Pancreas (tissue), 10 donors: Measurements from ENCODE around the gene MRPL18. TPM values are rescaled to one million over a fixed set of nuclear protein-coding genes. Genes with fewer than 3 reads are reported as not detected.

Experiments
- ATAC-seq, 4 donors: fragments of 200-7000 bp; cut with Tn5 transposase; one replicate each; pipeline versions ENCODE4 v1.8.0 to v1.9.1; 2020; ENCODE audit warnings: mild to moderate bottlenecking in 4 of 4, moderate library complexity in 4 of 4
- DNase-seq, 6 donors: peaks; one replicate each; pipeline ENCODE4 v3.0.0-alpha.2; 2020
- FAIRE-seq: peaks from 2 replicates; lab custom pipeline; 2012; peaks lifted over from hg19 to GRCh38; lab: Jason Lieb, UNC
- H3K27ac ChIP-seq, 4 donors: fragments of 200-600 bp; sonication (generic); 1 replicate in 3 of 4; 2 replicates in 1 of 4; pipeline versions ENCODE4 v1.5.0 to v1.8.0; 2020
- H3K27me3 ChIP-seq, 4 donors: fragments of 200-600 bp; one replicate each; pipeline ENCODE4 v1.8.0; 2021
- H3K36me3 ChIP-seq, 3 donors: fragments of 200-600 bp; sonication (generic) in 1 of 3; one replicate each; pipeline versions ENCODE4 v1.5.0 to v1.8.0; 2020 to 2021
- H3K4me1 ChIP-seq, 3 donors: fragments of 200-600 bp; one replicate each; pipeline ENCODE4 v1.8.0; 2021
- H3K4me3 ChIP-seq, 4 donors: fragments of 200-600 bp; sonication (generic) in 2 of 4; one replicate each; pipeline versions ENCODE4 v1.5.0 to v1.8.0; 2020 to 2021
- H3K9me3 ChIP-seq, 4 donors: fragments of 200-600 bp; one replicate each; pipeline ENCODE4 v1.8.0; 2021
- WGBS, 2 donors: extraction: QIAGEN DNeasy Blood & Tissue Kit; methylation state at CpG; one replicate each; pipeline ENCODE4 v1.1.7; 2013; 5-methylcytosine and 5-hydroxymethylcytosine counted together
- intact Hi-C, 3 donors: fragments of 100-400 bp; cut with DNase I; formaldehyde crosslinking; loops; one replicate each; pipeline versions ENCODE4 v1.11.1 to v1.14.2; 2022
- polyA plus RNA-seq, 2 donors: library from polyadenylated mRNA; stranded (reverse); fragments of 200-250 nt; gene quantifications; one replicate each; pipeline ENCODE4 v1.2.3, GENCODE V29; 2013
- total RNA-seq, 6 donors: library from RNA; stranded (reverse); fragmentation: NEBNext Ultra II Directional in 4 of 6; extraction: Animal tissue kit (Norgen Biotek cat#: 25700) in 4 of 6; gene quantifications; one replicate each; pipeline versions ENCODE4 v1.2.1 to v1.2.4, GENCODE V29; 2021 to 2023
- TF ChIP-seq, protein P1 (sequence below), 4 donors: fragments of 200-600 bp; sonication (generic) in 3 of 4; IDR thresholded peaks; one replicate each; pipeline versions ENCODE4 v1.5.0 to v1.8.0; 2021; ENCODE audit warnings: antibody characterized with exemption in 4 of 4
- donor health status: healthy with polysubstance abuse.
- donor health status: DM: no; HTN: no; CAD: no; lungs with moderate emphysema.
- donor health status: DM: no; HTN: no; CAD: no.
- donor health status: control.
- donor health status: control.
- donor health status: Bipolar disorder and iron deficiency.
- donor health status: DM: yes; HTN: yes; CAD: no.
- donor health status: DM: no; HTN: no; CAD: no.
- donor health status: DM: no; HTN: no; CAD: no.
- donor health status: DM: yes; HTN: yes; CAD: no.

Gene MRPL18
- total and polyA plus RNA-seq, 8 donors, result 19.3 to 47.9 (median 27.1) TPM

- no peak for DNase-seq
- no peaks in the 10 kb centered on the region for H3K36me3 ChIP-seq
- H3K4me3 ChIP-seq, result no peak overlapping the region
- intact Hi-C loops, result loop anchor here in 1 of 3 donors (10.0 kb wide), 1 partner anchor 117 kb away; the partner anchor contains the start of gene WTAP
- TF ChIP-seq, protein P1, sequence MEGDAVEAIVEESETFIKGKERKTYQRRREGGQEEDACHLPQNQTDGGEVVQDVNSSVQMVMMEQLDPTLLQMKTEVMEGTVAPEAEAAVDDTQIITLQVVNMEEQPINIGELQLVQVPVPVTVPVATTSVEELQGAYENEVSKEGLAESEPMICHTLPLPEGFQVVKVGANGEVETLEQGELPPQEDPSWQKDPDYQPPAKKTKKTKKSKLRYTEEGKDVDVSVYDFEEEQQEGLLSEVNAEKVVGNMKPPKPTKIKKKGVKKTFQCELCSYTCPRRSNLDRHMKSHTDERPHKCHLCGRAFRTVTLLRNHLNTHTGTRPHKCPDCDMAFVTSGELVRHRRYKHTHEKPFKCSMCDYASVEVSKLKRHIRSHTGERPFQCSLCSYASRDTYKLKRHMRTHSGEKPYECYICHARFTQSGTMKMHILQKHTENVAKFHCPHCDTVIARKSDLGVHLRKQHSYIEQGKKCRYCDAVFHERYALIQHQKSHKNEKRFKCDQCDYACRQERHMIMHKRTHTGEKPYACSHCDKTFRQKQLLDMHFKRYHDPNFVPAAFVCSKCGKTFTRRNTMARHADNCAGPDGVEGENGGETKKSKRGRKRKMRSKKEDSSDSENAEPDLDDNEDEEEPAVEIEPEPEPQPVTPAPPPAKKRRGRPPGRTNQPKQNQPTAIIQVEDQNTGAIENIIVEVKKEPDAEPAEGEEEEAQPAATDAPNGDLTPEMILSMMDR (IDR thresholded peaks at IDR 0.05), result peak in 1 of 4 donors; percentile 22
- ATAC-seq, result peak in 3 of 4 donors; percentile 44 to 69 (median 51)
- 56 to 70% methylated on average over 4 of the region's 4 CpGs for WGBS, 2 donors
- H3K27me3 ChIP-seq, result no peaks in the 10 kb centered on the region
- FAIRE-seq, result no peak
- no peak overlapping the region for H3K27ac ChIP-seq
- no peaks in the 10 kb centered on the region for H3K4me1 ChIP-seq
- no peaks in the 10 kb centered on the region for H3K9me3 ChIP-seq
These were observed 51.8 kb downstream of the MRPL18 start for GRCh38 chr6:159842035-159842434.

GRCh38 chr6:159844737-159845645 lies 54.7 kb downstream of the MRPL18 start:
- H3K9me3 ChIP-seq, result no peaks in the 10 kb centered on the region
- H3K36me3 ChIP-seq, result no peaks in the 10 kb centered on the region
- no peaks in the 10 kb centered on the region for H3K4me1 ChIP-seq
- DNase-seq (peak in 1 of 6 donors; percentile 47), FAIRE-seq (no peak), ATAC-seq (no peak)
- no peaks in the 10 kb centered on the region for H3K27me3 ChIP-seq
- WGBS, 2 donors, result 77 to 93% methylated on average over 13 of the region's 13 CpGs
- intact Hi-C loops, result loop anchor here in 1 of 3 donors (10.0 kb wide), 1 partner anchor 120 kb away; the partner anchor contains the start of gene WTAP
- H3K4me3 ChIP-seq, result no peak overlapping the region
- H3K27ac ChIP-seq, result no peak overlapping the region
- TF ChIP-seq, protein P1 (IDR thresholded peaks at IDR 0.05), result no peak

Other genes with a start within 250 kb of the MRPL18 start
- gene SOD2, start 97.2 kb upstream of the MRPL18 start, total RNA-seq, result 100 to 1,000 TPM; 155 to 792 (median 241) TPM
- 100 to 1,000 TPM in 1 of 2 donors, 10 to 100 TPM in 1; 97.7 to 162 TPM for gene SOD2, start 97.2 kb upstream of the MRPL18 start, polyA plus RNA-seq
- 10 to 100 TPM; 35.6 to 51.4 (median 42.8) TPM for gene WTAP, start 63.0 kb upstream of the MRPL18 start, total RNA-seq
- gene WTAP, start 63.0 kb upstream of the MRPL18 start, polyA plus RNA-seq, result 10 to 100 TPM; 55.4 to 85.6 TPM
- 1 to 10 TPM; 3.3 to 9.6 (median 7.4) TPM for gene ACAT2, start 28.4 kb upstream of the MRPL18 start, total RNA-seq
- gene ACAT2, start 28.4 kb upstream of the MRPL18 start, polyA plus RNA-seq, result 10 to 100 TPM in 1 of 2 donors, 1 to 10 TPM in 1; 6.7 to 10.1 TPM
- 10 to 100 TPM; 60.6 to 85.1 (median 75.2) TPM for gene TCP1, start 865 bp upstream of the MRPL18 start, total RNA-seq
- 10 to 100 TPM; 43.7 to 91.7 TPM for gene TCP1, start 865 bp upstream of the MRPL18 start, polyA plus RNA-seq
- 1 to 10 TPM in 1 of 6 donors, under 1 TPM in 5; 0.21 to 1.4 (median 0.46) TPM for gene PNLDC1, start 9.8 kb downstream of the MRPL18 start, total RNA-seq
- 1 to 10 TPM; 1.4 to 1.7 TPM for gene PNLDC1, start 9.8 kb downstream of the MRPL18 start, polyA plus RNA-seq
- gene MAS1, start 100.5 kb downstream of the MRPL18 start, total RNA-seq, result not detected
- gene MAS1, start 100.5 kb downstream of the MRPL18 start, polyA plus RNA-seq, result under 1 TPM in 1 of 2 donors, not detected in 1; under 0.01 TPM
- 10 to 100 TPM; 27.5 to 54.0 (median 37.7) TPM for gene IGF2R, start 178.6 kb downstream of the MRPL18 start, total RNA-seq
- 10 to 100 TPM; 11.0 to 14.5 TPM for gene IGF2R, start 178.6 kb downstream of the MRPL18 start, polyA plus RNA-seq